Non-pigmented ciliary epithelial cell (primary cell): ENCODE data around the gene PTPRM.

Source experiments
- DNase-seq: peaks from one replicate; pipeline ENCODE4 v3.0.0-alpha.2; 2010; ENCODE audit warnings: low read depth

The PTPRM gene

GRCh38 chr18:8005870-8006569 is 438.9 kb downstream of the PTPRM start:
- DNase-seq = no peak

DNA sequence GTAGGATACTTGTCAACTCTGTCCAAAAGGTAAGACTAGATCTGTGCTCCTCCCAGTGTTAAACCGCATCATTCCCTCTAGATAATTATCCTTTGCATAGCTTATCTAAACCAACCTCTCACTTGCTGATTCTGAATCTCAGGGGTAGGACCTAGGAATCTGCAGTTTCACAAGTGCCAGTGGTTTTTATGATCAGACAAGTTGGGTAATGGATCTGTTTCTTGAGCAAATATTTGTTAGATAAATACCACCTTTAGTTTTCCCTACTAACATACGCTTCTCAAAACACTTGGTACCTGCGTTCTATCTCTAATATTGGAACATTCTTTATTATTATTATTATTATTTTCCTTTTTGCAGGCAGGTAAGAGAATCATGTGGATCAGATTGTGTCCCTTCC is 439.9 kb downstream of the PTPRM start:
- DNase-seq = no peak

DNA sequence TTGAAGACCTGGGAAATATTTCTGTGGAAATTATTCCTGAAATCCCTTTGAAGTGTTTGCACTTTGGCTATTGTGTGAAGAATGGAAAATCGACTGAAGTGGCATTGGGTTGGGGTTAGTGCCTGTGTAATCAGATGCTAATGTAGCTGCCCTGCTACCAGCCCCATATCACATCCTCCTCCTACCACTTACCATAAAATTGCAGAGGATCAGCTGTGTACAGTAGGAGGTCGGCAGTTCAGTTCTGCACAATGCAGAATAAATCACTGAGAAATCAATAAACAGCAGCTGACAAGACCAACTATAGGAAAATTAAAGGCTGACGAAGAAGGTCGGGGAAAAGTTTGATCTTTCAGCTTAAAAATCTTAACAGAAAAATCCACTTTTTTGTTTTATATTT is 440.9 kb downstream of the PTPRM start:
- DNase-seq = no peak

- no peak for DNase-seq
Measured at GRCh38 chr18:8011361-8011760, 444.2 kb downstream of the PTPRM start.

DNA sequence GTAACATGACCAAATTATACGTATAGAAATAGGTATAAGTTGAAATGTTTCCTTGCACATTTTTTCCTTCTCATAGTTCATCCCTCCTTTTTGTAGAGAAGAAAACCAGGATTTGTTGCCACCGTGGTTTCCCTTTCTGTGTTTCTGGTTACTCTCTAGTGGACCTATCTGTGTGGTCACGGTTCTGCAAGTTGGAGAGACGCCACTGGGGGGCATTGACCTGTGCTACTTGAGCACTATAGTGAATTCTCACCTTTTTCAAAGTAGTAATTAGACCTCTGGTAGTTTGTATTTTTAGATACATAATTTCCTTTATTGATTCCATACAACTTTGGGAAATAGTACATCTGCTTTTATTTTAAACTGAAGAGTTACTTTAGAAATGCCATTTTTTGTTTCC is 444.8 kb downstream of the PTPRM start:
- DNase-seq = no peak

GRCh38 chr18:8018701-8019331 is 451.7 kb downstream of the PTPRM start:
- DNase-seq = no peak

GRCh38 chr18:8019600-8019999 is 452.5 kb downstream of the PTPRM start:
- DNase-seq = no peak

- DNase-seq = no peak
Measured at GRCh38 chr18:8020132-8020846, 453.2 kb downstream of the PTPRM start.

- DNase-seq = no peak
Measured at GRCh38 chr18:8029061-8029460, 461.9 kb downstream of the PTPRM start.

GRCh38 chr18:8029731-8030130 is 462.6 kb downstream of the PTPRM start:
- DNase-seq = no peak

DNA sequence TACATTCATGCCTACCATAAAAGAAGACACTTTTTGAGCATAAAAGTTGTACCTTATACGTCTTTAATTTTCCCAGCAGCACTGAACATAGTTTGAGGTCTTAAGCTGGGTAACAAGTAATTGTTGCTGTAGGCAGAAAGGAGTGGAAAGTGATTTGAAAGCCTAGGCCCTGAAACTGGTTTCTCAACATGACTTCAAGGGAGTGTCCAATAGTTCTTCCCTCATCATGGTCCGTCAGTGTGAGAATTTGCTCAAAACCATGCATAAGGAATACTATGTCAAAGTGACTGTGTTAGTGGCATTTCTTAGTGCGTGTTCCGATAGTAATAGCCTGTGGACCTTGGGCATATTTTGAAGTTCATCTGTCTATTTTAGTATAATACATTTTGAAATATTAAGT is 463.1 kb downstream of the PTPRM start:
- no peak for DNase-seq

DNA sequence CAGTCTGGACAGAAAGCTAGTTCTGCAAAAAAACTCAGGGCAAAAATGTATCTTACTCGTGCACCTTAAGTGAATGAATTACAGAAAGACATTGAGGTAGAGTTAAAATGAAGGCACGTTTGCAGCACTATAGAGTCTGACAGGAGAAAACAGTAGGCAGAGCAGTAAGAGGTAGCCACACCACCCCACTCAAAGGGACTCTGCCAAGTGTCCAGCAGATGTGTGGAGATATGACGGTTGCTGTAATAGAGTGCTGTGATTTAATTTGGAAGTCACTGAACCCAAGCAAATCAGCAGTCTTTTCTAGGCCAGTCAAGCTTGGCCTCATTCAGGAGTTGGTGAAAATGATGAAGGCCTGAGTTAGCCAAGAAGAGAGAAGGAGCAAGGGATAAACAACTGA is 464.4 kb downstream of the PTPRM start:
- no peak for DNase-seq

DNA sequence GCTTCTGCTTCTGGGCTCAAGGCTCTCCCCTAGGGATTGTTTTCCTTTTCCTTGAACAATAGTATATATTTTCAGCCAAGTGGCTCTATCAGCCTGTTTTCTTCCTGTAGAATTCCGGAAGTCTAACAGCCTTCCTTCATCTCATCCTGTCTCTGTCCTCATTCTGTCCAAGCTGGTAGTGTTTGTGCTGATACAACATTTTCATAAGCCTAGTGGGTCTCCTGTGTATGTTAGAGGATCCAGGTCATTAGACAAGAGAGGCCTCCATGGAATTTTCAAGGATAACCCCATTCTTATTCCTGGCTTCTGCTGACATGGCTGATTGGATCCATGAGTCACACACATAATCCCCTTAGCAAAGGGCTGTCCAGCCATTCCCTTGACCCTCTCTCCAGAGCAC is 467.6 kb downstream of the PTPRM start:
- DNase-seq = no peak

- DNase-seq = no peak
Measured at GRCh38 chr18:8036551-8036950, 469.4 kb downstream of the PTPRM start.

DNA sequence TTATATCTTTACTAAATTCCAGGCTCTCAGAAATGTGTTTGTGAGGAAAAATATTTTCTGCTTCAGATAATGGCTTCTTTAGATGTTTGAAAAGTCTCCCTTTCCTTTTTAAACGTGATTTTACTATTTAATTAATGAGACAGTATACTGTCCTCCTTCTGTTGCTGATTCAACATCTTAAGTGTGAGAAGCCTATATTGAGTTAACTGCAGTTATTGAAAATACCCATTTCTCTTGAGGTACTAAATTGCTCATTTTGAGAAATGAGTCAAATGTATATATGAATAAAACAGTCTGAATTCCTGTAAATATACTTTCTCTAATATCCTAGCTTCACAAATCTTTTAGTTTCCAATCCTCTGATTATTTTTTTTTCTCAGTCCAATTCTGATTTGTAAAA is 470.2 kb downstream of the PTPRM start:
- DNase-seq = no peak

DNA sequence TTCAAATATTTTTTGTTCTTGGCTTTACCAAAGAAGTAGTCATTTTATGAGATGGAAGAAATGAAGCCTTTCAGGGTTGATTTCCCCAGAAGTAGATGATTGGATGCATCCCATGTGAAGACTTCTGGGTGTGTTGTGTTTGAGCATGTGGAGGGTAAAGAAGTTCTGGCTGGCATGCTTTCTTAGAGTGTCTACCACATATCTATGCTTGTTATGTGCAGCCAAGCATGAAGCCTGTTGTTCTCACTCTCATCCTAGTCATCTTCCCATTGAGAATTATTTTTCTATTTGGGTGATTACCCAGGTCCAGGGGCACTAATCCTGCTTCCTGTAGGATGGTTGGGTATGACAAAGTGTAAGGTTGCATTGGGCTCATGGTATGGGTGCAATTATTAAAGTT is 472.9 kb downstream of the PTPRM start:
- DNase-seq = no peak

- no peak for DNase-seq
Measured at GRCh38 chr18:8041526-8042111, 474.5 kb downstream of the PTPRM start.

GRCh38 chr18:8044004-8044403 is 476.9 kb downstream of the PTPRM start:
- no peak for DNase-seq

GRCh38 chr18:8045160-8045883 is 478.2 kb downstream of the PTPRM start:
- DNase-seq = no peak

GRCh38 chr18:8045884-8046281 is 478.8 kb downstream of the PTPRM start:
- no peak for DNase-seq

- no peak for DNase-seq
Measured at GRCh38 chr18:8046441-8046840, 479.3 kb downstream of the PTPRM start.

DNA sequence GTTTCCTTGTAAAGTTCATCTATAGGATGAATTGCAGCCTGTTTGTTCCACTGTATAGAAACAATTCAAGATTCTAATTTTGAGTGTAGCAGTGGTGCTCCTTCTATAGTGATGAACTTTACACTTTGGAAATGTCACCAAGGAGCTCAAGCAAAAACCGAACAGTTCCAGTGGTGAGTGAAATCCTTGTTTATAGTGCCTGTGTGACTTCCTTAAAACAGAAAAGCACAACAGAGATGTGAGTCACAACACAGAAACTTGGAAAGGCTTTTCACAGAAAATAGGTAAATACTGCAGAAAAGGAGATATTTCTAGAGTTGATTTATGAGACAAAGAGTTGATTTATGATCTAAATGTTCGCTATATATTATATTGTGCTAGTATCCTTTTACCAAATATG is 482.0 kb downstream of the PTPRM start:
- DNase-seq = no peak
